Osteocyte (in vitro differentiated cells): ENCODE data around the gene BRICD5. TPM values are rescaled to one million over a fixed set of nuclear protein-coding genes. Genes with fewer than 3 reads are reported as not detected.

Source experiments
- DNase-seq: peaks from one replicate; pipeline ENCODE4 v3.0.0; 2021; ENCODE audit warnings: mixed read lengths; ENCODE audit not compliant: unreplicated experiment; ENCODE audit errors: extremely low spot score
- H3K27ac Mint-ChIP-seq: one replicate; pipeline ENCODE4 v1.8.0; 2021; ENCODE audit warnings: mild to moderate bottlenecking, mixed read lengths; ENCODE audit not compliant: unreplicated experiment
- H3K27me3 Mint-ChIP-seq: one replicate; pipeline ENCODE4 v1.8.0; 2021; ENCODE audit warnings: mixed read lengths; ENCODE audit not compliant: unreplicated experiment
- H3K36me3 Mint-ChIP-seq: one replicate; pipeline ENCODE4 v1.8.0; 2021; ENCODE audit warnings: mixed read lengths; ENCODE audit not compliant: unreplicated experiment
- H3K4me1 Mint-ChIP-seq: one replicate; pipeline ENCODE4 v1.8.0; 2021; ENCODE audit warnings: mixed read lengths; ENCODE audit not compliant: unreplicated experiment
- H3K4me3 Mint-ChIP-seq: one replicate; pipeline ENCODE4 v1.8.0; 2021; ENCODE audit warnings: mild to moderate bottlenecking, moderate library complexity, mixed read lengths; ENCODE audit not compliant: unreplicated experiment
- H3K9me3 Mint-ChIP-seq: one replicate; pipeline ENCODE4 v1.8.0; 2021; ENCODE audit warnings: mixed read lengths; ENCODE audit not compliant: unreplicated experiment
- CTCF ChIP-seq: fragments of 200-600 bp; sonication (generic); IDR thresholded peaks from 2 replicates; pipeline ENCODE4 v1.5.0; 2021; ENCODE audit warnings: antibody characterized with exemption, mild to moderate bottlenecking, moderate library complexity
- total RNA-seq: library from RNA; stranded (reverse); gene quantifications from 2 replicates; pipeline ENCODE4 v1.2.1, GENCODE V29; 2021

The BRICD5 gene
- total RNA-seq, 1 donor from 2014 or later, result 6.6 TPM

GRCh38 chr16:2209258-2210008 lies 1.2 kb downstream of the BRICD5 start:
- peaks cover 38% of the 10 kb centered on the region for H3K4me1 Mint-ChIP-seq
- H3K27me3 Mint-ChIP-seq, result no peaks in the 10 kb centered on the region
- DNase-seq, result peak; percentile 83
- no peak overlapping the region for H3K4me3 Mint-ChIP-seq
- no peak overlapping the region for H3K27ac Mint-ChIP-seq
- peaks cover 9% of the 10 kb centered on the region for H3K36me3 Mint-ChIP-seq
- no peak for TF ChIP-seq CTCF
- no peaks in the 10 kb centered on the region for H3K9me3 Mint-ChIP-seq

- Mint-ChIP-seq H3K36me3 (peaks cover 9% of the 10 kb centered on the region), H3K27ac (no peak overlapping the region), H3K4me1 (peaks cover 39% of the 10 kb centered on the region), H3K9me3 (no peaks in the 10 kb centered on the region), H3K27me3 (no peaks in the 10 kb centered on the region), H3K4me3 (no peak overlapping the region)
- no peak for TF ChIP-seq CTCF
- DNase-seq, result peak; percentile 82
These were observed 1.9 kb downstream of the BRICD5 start for GRCh38 chr16:2208772-2209171.

GRCh38 chr16:2208308-2208707 lies 2.4 kb downstream of the BRICD5 start:
- no peaks in the 10 kb centered on the region for H3K9me3 Mint-ChIP-seq
- peaks cover 36% of the 10 kb centered on the region for H3K4me1 Mint-ChIP-seq
- H3K36me3 Mint-ChIP-seq, result peaks cover 9% of the 10 kb centered on the region
- H3K4me3 Mint-ChIP-seq, result no peak overlapping the region
- no peak overlapping the region for H3K27ac Mint-ChIP-seq
- no peak for TF ChIP-seq CTCF
- no peaks in the 10 kb centered on the region for H3K27me3 Mint-ChIP-seq
- peak; percentile 83 for DNase-seq

GRCh38 chr16:2207872-2208271 lies 2.8 kb downstream of the BRICD5 start:
- Mint-ChIP-seq H3K27me3 (no peaks in the 10 kb centered on the region), H3K9me3 (no peaks in the 10 kb centered on the region), H3K36me3 (peaks cover 9% of the 10 kb centered on the region), H3K27ac (no peak overlapping the region), H3K4me1 (peaks cover 32% of the 10 kb centered on the region), H3K4me3 (peak overlapping the region; percentile 44)
- no peak for TF ChIP-seq CTCF
- DNase-seq, result peak; percentile 81

DNA sequence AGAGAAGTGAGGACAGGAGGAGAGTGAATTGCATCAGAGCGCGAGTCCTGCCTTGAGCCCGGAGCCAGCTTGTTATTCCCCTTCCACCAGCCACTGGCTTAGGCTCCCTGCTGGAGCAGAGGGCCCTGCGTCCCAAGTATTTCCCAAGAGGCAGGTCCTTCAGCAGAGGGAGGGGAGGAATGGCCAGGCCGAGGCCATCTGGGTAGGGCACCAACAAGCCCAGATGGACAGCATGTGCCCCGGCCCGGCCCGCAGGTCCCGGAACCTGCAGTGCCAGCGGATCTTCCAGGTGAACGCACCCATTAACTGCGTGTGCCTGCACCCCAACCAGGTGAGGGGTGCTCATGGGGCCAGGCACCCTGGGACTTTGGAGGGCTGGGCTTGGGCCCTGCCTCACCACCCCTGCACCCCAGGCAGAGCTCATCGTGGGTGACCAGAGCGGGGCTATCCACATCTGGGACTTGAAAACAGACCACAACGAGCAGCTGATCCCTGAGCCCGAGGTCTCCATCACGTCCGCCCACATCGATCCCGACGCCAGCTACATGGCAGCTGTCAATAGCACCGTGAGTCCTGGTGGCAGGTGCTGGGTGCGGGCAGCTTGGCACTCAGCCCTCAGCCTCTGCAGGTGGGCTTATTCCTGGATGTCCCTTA lies 3.8 kb downstream of the BRICD5 start:
- peak; percentile 78 for DNase-seq
- no peaks in the 10 kb centered on the region for H3K27me3 Mint-ChIP-seq
- TF ChIP-seq CTCF, result no peak
- H3K4me3 Mint-ChIP-seq, result peak overlapping the region; percentile 79
- H3K9me3 Mint-ChIP-seq, result no peaks in the 10 kb centered on the region
- peaks cover 22% of the 10 kb centered on the region for H3K4me1 Mint-ChIP-seq
- H3K27ac Mint-ChIP-seq, result no peak overlapping the region
- H3K36me3 Mint-ChIP-seq, result peaks cover 9% of the 10 kb centered on the region
